HG03565 (cell line): ENCODE results near the gene NONO.
"Not testable (repeated sequence)": the region's sequence is repeated elsewhere in the genome, so short reads cannot be mapped to it uniquely, and the experiment has no call there.

Experiments
- ATAC-seq: cut with Tn5 transposase; IDR thresholded peaks from one replicate; pipeline ENCODE4 v1.9.1; 2021; ENCODE audit warnings: mild to moderate bottlenecking, moderate library complexity; ENCODE audit not compliant: unreplicated experiment

Gene NONO

DNA sequence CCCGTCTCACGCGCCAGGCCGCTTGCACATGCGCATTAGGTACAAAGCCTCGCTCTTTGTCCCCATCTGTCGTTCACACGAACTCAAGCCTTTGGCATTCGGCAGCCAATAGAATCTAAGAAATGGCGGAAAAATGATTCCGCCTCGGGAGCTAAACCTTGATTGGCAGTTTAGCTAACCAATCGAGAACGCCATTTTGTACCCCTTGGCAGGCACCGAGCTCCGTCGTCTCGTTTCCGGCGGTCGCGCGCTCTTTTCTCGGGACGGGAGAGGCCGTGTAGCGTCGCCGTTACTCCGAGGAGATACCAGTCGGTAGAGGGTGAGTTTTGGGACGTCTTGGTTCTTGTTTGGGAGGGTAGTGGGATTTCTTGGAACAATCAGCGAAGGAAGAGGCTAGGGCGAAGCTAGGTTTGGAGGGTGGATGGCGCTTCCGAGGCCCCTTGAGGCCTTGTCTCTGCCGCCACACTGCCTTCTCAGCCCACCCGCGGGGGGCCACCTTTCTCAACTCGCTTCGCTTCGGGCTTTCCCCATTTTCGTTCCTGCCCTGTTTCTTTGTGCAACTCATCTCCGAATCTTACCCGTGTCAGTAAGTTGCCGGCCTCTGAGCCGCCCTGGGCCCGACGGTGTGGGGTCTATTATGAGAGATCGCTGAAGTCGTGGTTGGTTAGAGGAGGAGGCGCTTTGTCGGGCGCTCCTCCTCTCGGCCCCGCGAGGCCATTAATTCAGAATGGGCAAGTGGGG, at the start of gene NONO:
NONO (plus strand) TSS at position 233 of the 741 bp plus-strand sequence. CDS start 7,003 bp downstream, outside the sequence.
- peak; percentile 92 for ATAC-seq

DNA sequence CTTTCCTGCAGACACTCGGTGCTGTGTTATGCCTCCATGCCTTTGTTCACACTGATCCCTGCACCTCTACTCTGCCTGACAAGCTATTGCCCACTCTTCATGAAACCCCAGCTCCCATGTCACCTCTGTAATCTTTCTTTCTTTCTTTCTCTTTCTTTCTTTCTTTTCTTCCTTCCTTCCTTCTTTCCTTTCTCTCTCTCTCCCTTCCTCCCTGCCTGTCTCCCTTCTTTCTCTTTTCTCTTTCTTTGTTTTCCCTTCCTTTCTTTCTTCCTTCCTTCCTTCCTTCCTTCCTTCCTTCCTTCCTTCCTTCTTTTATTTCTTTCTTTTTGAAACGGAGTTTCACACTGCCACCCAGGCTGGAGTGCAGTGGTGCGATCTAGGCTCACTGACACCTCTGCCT, 48.0 kb upstream of the NONO start:
- ATAC-seq: no peak

GRCh38 chrX:71236836-71237235, 46.6 kb upstream of the NONO start:
- ATAC-seq: no peak

DNA sequence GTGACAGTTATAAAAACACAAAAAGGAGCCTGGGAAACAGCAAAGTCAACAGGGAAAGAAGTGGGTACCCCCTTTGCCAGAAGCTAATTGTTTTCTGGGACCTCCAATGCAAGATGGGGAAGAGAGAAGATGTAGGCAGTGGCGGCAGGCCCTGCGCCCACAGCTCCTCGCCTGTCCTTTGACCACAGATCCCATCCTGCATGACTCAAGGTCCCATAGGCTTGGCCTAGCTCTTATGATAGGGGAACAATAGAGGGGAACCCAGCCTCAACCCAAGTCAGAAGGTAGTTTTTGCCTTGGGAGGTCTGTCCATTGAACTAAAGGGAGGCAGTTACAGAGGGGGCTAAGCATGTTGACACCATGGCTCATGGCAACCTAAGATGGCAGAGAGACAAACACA, 43.7 kb upstream of the NONO start:
- ATAC-seq: no peak

DNA sequence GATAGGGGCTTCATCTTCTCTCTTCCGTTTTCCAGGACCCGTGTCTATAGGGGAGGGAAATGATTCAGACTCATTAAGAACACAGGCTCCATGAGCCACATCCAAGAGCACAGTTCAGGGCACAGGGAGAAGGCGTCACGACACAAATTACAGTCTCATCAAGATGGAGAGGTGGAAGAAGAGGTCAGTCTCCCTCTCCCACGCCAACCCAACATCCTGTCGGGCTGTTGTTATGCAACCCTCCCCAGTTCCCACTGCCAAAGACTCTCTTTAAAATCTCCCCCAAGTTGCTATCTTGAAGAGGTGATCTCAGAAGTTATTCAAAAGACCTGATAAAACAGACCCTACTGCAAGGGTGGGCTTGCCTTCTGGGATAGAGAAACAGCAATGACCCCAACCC, 42.1 kb upstream of the NONO start:
- ATAC-seq: no peak

DNA sequence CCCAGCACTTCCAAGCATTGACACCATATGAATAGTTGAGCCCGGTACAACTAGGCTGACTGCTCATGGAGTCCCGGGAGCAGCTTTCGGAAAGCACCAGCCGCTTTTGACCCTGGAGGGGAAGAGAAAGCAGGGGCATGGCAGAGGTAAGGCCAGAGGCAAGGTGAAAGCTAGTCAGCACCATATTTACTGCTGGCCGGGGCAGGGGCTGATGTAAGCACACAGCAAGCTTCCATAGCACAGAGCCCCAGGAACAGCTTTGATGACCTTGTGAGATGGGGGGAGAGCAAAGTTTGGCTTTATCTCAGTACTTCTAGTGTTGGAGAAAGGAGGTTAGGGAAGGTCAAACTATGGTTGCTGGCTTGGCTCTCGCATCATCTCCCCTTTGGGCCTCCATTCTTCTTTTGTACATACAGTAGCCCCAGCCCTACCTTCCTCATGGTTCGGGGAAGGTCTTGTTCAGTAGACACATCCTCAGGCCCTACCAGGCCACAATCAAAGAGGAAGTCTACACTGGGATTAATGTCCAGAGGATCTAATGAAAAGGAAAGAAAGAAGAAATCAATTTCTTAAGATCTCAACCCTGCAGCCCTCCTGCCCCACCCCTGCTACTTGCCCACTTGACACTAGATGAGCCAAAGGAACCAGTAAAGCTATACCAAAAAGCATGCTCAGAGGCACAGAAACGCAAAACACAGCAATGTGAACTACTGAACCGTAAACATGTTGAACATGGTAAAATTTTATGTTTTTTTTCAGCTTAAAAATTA, 38.9 kb upstream of the NONO start:
- ATAC-seq: no peak

GRCh38 chrX:71245159-71245558, 38.3 kb upstream of the NONO start:
- no peak for ATAC-seq

- no peak for ATAC-seq
Observed at GRCh38 chrX:71250841-71251240, 32.6 kb upstream of the NONO start.

DNA sequence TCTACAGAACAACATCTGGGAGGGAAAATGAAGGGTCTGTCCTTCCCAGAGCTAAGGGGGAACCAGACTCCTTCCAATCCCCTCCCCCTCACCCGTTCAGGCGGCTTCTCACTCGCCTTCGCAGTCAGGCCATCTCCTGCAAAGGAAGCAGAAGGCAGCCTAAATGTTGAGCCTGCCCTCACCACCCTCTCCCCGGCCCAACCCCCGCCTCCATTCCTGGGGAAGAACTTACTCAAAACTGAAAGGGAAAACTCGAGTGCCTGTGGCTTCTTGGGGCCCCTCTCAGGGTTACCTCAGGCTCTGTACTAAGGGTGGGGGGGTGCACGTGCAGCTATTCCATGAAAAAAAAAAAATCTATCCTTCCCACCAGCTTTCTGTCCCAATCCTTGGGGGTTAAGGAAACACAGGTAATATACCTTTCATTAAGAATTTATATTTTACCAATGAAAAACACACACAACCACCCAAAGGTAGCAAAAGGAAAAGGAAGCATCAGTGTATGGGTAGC, 31.9 kb upstream of the NONO start:
- no peak for ATAC-seq

- ATAC-seq: no peak
Observed at GRCh38 chrX:71252221-71252620, 31.2 kb upstream of the NONO start.

DNA sequence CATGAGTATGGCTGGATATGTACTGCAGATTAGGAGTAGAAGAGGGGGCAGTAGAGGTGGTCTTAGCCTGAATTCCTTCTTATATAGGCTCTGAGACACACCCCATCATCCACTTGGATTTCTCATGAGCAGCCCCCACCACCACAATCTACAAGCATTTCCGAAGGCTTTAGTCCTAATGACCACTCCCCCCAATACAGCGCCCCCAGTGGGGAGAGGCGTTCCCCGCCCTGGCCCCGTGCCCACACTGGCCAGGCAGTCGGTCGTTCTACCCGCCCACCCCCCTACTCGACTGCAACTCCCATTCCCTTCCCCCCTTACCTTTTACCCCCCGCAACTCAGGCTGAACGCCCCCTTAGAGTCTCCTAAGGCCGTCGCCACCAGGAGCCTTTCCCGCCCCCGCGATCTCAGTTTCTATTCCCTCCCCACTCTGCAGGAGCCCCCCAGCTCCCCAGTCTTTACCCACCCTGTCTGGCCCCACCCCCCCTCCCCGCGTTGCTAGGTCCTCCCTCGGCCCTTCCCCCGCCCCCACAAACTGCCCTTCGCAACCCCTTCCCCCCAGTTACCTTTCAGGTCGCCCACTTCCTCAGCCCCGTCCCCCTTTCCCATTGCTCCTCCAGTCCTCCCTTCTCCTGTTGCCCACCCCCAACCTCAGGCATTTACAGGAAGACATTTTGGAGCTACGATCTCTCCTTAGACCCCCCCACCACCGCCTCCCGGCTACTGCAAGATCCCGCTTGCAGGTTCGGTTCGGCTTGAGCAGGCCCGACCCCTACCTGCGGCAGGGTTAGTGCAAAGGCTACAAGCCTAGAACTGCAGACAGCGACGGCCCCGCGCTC, 30.0 kb upstream of the NONO start:
- no peak for ATAC-seq

DNA sequence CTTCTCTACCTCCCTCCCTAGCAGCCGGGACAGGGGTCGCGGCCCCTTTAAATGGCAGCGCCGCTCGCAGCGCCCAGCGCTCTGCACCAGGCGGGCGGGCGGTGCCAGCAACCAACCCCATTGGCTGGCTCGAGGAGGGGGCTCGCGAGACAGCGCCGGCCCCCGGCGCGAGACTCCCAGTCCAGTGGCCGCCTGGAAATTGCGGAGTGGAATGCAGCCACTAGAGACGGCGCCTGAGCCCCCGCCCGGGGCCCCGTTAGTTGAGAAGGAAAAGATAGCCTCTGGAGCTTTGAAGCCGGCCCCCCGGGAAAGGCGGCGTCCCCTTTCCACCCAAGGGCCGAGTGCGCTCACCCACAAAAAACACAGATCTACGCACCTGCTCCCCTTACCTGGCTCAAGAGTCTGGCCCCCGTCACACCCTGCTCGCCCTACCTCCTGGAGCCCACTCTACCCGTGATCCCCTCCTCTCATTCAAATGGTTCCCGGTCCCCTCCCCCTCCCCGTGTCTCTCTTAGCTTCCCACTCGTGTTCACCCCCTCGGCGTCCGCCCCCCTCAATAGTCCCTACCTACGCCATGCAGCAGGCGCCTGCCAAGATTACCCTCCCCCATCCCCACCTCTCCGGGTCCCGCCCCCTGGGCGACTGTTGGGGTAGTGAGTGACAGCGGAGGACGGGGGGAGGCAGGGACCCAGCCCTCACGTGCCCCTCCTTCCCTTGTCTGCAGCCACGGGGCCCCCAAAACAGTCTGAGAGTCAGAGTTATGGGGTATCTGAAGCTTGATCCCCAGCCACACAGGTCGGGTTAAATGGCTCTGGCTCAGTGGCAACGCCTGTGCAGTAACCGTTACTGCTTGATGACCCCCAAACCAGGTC, 29.1 kb upstream of the NONO start, which contains the start of gene ZMYM3:
ZMYM3 (minus strand) TSS at position 49 of the 872 bp plus-strand sequence. CDS start 885 bp downstream, outside the sequence.
- peak; percentile 68 for ATAC-seq

DNA sequence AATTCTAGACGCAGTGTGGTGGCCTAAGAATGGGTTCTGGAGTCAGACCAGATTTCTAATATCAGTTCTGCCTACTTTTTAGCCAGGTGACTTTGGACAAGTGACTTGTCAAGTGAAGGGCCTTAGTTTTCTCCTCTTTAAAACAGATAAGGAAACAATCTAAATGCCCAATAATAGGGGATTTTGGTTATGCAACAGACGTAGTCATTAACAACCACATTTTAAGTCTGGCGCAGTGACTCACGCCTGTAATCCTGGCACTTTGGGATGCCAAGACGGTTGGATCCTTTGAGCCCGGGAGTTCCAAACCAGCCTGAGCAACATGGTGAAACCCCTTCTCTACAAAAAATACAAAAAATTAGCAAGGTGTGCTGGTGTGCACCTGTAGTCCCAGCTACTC, 27.4 kb upstream of the NONO start:
- ATAC-seq: no peak

- ATAC-seq: no peak
Observed at GRCh38 chrX:71256856-71257255, 26.6 kb upstream of the NONO start.

DNA sequence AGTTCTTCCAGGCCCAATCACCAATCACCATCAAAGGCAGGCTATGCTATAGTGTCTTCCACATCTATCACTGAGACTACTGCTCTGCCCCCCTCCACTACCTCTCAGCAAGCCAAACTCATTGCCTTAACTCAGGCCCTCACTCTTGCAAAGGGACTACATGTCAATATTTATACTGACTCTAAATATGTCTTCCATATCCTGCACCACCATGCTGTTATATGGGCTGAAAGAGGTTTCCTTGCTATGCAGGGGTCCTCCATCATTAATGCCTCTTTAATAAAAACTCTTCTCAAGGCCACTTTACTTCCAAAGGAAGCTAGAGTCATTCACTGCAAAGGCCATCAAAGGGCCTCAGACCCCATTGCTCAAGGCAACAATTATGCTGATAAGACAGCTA, 14.8 kb upstream of the NONO start:
- not testable (repeated sequence) for ATAC-seq

- no peak for ATAC-seq
Observed at GRCh38 chrX:71269801-71270395, 13.5 kb upstream of the NONO start.

DNA sequence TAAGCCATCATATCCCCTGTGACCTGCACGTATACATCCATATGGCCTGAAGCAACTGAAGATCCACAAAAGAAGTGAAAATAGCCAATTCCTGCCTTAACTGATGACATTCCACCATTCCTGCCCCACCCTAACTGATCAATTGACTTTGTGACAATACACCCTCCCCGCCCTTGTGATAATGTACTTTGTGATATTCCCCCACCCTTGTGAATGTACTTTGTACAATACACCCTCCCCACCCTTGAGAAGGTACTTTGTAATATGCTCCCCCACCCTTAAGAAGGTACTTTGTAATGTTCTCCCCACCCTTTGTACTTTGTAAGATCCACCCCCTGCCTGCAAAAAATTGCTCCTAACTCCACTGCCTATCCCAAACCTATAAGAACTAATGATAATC, 11.1 kb upstream of the NONO start:
- not testable (repeated sequence) for ATAC-seq

DNA sequence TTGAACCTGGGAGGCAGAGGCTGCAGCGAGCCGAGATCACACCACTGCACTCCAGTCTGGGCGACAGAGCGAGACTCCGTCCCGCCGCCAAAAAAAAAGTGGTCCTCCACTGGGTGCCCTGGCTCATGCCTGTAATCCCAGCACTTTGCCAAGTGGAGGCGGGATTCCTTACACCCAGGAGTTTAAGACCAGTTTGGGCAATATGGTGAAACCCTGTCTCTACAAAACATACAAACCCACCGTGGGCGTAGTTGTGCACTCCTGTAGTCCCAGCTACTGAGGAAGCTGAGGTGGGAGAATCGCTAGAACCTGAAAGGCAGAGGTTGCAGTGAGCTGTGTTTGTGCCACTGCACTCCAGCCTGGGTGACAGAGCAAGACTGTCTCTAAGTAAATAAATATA, 2.1 kb upstream of the NONO start:
- not testable (repeated sequence) for ATAC-seq

GRCh38 chrX:71282514-71283402, 677 bp upstream of the NONO start:
- peak; percentile 17 for ATAC-seq
